Measurements from ENCODE around the gene C10orf90. TPM values are rescaled to one million over a fixed set of nuclear protein-coding genes. Genes with fewer than 3 reads are reported as not detected.

Gene C10orf90
- total and polyA plus RNA-seq, 11 donors: not detected

DNA sequence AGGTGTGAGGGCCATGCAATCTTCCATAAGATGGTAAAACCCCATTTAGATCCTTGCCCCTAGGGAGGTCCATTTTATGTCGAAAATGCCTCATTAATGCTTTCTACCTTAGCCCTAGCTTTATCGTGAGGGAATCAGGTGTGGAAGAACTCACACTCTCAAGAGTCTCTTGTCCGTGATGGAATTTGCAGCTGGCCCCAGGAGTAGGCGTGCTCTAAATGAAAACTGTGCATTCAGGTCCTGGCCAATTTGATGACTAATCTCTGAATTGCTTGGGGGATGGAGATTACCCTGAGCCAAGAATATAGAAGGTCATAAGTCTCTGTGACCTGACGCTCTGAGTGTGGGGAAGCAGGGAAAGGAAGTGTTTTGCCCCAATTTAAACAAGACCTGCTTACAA, 6.6 kb downstream of the C10orf90 start:
- Histone ChIP-seq H3K27me3 (no peaks in the 10 kb centered on the region), H3K36me3 (no peaks in the 10 kb centered on the region), H3K27ac (peak overlapping the region in 7 of 12 donors; percentile 33 to 91 (median 57)), H3K4me3 (no peak overlapping the region), H3K9me3 (no peaks in the 10 kb centered on the region), H3K4me1 (peaks cover 0 to 15% (median 0%) of the 10 kb centered on the region in 12 donors)
- DNase-seq (peak in 4 of 5 donors; percentile 26 to 48 (median 36)), ATAC-seq (peak; percentile 53 to 79 (median 62))
- TF ChIP-seq, protein P1, sequence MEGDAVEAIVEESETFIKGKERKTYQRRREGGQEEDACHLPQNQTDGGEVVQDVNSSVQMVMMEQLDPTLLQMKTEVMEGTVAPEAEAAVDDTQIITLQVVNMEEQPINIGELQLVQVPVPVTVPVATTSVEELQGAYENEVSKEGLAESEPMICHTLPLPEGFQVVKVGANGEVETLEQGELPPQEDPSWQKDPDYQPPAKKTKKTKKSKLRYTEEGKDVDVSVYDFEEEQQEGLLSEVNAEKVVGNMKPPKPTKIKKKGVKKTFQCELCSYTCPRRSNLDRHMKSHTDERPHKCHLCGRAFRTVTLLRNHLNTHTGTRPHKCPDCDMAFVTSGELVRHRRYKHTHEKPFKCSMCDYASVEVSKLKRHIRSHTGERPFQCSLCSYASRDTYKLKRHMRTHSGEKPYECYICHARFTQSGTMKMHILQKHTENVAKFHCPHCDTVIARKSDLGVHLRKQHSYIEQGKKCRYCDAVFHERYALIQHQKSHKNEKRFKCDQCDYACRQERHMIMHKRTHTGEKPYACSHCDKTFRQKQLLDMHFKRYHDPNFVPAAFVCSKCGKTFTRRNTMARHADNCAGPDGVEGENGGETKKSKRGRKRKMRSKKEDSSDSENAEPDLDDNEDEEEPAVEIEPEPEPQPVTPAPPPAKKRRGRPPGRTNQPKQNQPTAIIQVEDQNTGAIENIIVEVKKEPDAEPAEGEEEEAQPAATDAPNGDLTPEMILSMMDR (IDR thresholded peaks at IDR 0.05): no peak
- TF ChIP-seq POLR2A (IDR thresholded peaks at IDR 0.05): no peak
- intact Hi-C loops (cut with DNase I): no loop called here
- WGBS, 4 donors: 49 to 62% (median 53%) methylated on average over 5 of the region's 5 CpGs

DNA sequence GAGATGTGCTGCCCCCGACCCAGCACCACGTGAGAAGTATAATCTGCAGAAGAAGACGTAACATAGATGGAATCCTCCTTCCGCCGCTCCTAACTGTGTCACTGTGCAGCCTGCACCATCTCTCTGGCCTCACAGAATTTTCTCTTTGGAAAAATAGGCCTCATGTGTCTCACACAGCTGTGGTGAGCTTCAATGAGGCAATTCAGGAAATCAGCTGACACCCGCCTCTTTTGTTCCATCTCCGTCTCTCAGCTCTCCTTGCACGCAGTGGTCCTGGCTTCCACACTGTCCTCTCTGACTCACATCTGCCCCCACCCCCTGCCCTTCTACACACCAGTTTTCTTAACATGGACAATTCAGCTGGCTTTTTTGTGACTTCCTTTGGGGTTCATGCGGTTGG, 7.2 kb downstream of the C10orf90 start:
- intact Hi-C loops (cut with DNase I): no loop called here
- peak; percentile 90 to 94 (median 92) for ATAC-seq
- H3K27ac ChIP-seq: peak overlapping the region in 8 of 12 donors; percentile 44 to 91 (median 66)
- H3K9me3 ChIP-seq: no peaks in the 10 kb centered on the region
- peak in 4 of 5 donors; percentile 59 to 73 (median 70) for DNase-seq
- whole genome bisulfite sequencing, 4 donors: 56 to 64% (median 60%) methylated on average over 9 of the region's 9 CpGs
- TF ChIP-seq, protein P1 (IDR thresholded peaks at IDR 0.05): no peak
- no peak for TF ChIP-seq POLR2A (IDR thresholded peaks at IDR 0.05)
- no peak overlapping the region for H3K4me3 ChIP-seq
- no peaks in the 10 kb centered on the region for H3K27me3 ChIP-seq
- H3K4me1 ChIP-seq: peaks cover 0 to 15% (median 0%) of the 10 kb centered on the region in 12 donors
- H3K36me3 ChIP-seq: no peaks in the 10 kb centered on the region

DNA sequence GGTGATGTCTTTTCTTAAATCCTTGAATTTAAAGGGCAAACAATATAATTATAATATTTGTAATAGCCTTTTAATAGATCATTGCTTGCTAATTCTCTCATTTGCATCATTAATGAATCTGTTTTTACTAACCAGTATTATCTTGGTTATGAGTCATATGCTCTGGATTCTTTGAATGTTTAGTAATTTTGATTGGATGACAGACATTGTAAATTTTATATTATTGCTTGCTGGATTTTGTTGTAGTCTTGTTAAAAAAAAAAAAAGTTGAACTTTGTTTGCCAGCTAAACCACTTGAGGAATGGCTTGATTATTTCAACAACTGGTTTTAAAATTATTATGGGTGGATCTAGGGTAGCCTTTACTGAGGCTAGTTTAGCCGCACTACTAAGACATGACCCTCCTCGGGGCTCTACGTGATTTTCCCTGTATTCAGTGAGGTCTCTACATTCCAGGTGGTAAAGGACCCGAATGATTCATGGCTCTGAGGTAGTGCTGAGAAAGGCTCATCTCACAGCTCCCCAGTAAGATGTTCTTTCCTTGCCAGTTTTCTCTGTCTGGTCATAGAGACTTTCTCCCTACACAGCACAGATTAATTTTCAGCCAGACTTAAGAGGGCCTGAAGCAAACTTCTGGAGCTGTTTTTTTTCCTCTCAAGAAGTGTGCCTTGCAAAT, 8.5 kb downstream of the C10orf90 start:
- H3K27me3 ChIP-seq: peaks cover 0 to 4% (median 0%) of the 10 kb centered on the region in 9 donors
- H3K9me3 ChIP-seq: no peaks in the 10 kb centered on the region
- peak overlapping the region in 10 of 12 donors; percentile 6 to 91 (median 58) for H3K27ac ChIP-seq
- TF ChIP-seq, protein P1 (IDR thresholded peaks at IDR 0.05): no peak
- no peak for TF ChIP-seq POLR2A (IDR thresholded peaks at IDR 0.05)
- H3K4me3 ChIP-seq: no peak overlapping the region
- DNase-seq: no peak
- no peaks in the 10 kb centered on the region for H3K36me3 ChIP-seq
- peaks cover 0 to 15% (median 0%) of the 10 kb centered on the region in 12 donors for H3K4me1 ChIP-seq
- intact Hi-C loops (cut with DNase I): no loop called here
- WGBS, 4 donors: 60 to 78% (median 64%) methylated on average over 4 of the region's 4 CpGs
- ATAC-seq: peak in 2 of 4 donors; percentile 23 to 46

DNA sequence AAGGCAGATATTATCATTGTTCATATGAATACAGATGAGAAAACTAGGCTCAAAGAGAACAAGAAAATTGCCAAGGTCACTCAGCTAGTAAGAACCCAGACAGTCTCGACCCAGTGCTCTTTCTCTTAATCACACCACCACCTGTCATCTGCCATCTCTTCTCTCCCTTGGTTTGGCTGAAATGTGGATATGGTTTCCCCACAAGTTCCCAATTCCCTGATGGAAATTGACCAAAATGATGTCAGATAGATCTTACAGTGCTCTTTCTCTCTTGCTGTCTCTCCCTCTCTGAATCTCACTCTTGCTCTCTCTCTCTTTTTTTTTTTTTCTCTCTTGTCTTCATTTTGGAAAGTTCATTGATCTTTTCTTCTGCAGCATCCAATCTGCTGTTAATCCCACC, 9.1 kb downstream of the C10orf90 start:
- H3K4me1 ChIP-seq: peaks cover 0 to 15% (median 0%) of the 10 kb centered on the region in 12 donors
- H3K27ac ChIP-seq: peak overlapping the region in 1 of 12 donors; percentile 91
- no peaks in the 10 kb centered on the region for H3K9me3 ChIP-seq
- ATAC-seq (no peak), DNase-seq (no peak)
- 60 to 71% (median 67%) methylated on average over 1 of the region's 1 CpG for WGBS, 4 donors
- H3K36me3 ChIP-seq: no peaks in the 10 kb centered on the region
- intact Hi-C loops (cut with DNase I): no loop called here
- H3K4me3 ChIP-seq: no peak overlapping the region
- no peak for TF ChIP-seq POLR2A (IDR thresholded peaks at IDR 0.05)
- TF ChIP-seq, protein P1 (IDR thresholded peaks at IDR 0.05): no peak
- peaks cover 0 to 5% (median 0%) of the 10 kb centered on the region in 9 donors for H3K27me3 ChIP-seq
